Activated naive CD8-positive, alpha-beta T cell treated with anti-CD3 and anti-CD28 coated beads, Interleukin-2, amount 50 U/mL, for 16 hours (primary cell): ENCODE results near the gene ITSN2.
"Not testable (repeated sequence)": the region's sequence is repeated elsewhere in the genome, so short reads cannot be mapped to it uniquely, and the experiment has no call there.

Source experiments
- DNase-seq: peaks from one replicate; pipeline ENCODE4 v3.0.0-alpha.2; 2020; ENCODE audit warnings: low read depth, low spot score

ITSN2 gene

DNA sequence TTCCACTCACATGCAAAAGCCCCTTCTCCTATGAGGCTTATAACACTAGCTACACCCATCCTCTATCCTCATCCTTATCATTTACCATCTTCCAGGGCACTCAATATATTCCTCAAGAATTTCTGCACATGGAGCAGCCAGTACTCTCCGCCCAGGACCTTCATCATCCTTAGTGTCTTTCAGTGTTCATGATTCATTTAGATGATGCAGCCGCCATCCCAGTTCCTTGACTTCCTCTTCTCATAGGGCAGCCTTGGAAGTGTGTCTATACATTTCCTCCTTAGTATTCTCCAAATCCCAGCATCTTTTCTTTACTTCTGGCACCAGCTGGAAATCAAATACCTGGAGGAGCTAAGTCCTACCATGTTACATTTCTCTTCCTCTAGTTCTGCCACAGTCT, 3.0 kb upstream of the ITSN2 start:
- DNase-seq, result no peak

DNA sequence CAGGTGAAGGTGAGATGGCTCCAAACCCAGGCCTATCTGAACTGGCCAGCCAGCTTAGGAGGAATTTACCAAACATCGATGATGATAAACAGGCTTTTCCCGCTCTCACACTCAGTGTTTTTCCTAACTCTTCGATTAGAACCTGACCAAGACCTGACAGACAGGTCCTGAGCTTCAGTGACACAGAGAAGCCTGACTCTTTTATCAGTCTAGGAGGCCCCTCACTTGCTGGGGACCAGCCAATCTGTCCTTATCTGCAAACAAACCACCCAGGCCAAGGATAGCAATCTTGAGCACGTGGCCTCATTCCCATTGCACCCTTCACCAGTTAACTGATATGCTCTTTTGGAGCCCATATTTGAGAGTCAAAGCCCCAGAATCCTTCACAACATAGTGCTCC, 1.9 kb upstream of the ITSN2 start:
- no peak for DNase-seq

DNA sequence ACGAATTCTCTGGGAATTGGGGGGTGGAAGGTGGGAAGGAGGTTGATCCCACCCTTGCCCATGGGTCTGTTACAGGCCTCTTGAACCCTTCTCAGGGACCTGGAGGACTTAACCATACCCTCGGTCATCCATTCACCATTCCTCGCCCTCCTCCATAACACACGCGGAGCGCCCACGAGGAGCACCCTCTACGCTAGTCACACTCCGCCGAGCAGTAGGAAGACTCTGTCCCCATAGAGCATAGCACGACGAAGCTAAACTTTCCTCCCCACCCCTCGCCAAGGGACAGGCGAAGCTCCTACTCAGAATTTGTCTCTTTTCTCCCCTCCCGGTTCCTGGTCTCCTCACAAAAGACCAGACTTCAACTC, 611 bp upstream of the ITSN2 start:
- no peak for DNase-seq

DNA sequence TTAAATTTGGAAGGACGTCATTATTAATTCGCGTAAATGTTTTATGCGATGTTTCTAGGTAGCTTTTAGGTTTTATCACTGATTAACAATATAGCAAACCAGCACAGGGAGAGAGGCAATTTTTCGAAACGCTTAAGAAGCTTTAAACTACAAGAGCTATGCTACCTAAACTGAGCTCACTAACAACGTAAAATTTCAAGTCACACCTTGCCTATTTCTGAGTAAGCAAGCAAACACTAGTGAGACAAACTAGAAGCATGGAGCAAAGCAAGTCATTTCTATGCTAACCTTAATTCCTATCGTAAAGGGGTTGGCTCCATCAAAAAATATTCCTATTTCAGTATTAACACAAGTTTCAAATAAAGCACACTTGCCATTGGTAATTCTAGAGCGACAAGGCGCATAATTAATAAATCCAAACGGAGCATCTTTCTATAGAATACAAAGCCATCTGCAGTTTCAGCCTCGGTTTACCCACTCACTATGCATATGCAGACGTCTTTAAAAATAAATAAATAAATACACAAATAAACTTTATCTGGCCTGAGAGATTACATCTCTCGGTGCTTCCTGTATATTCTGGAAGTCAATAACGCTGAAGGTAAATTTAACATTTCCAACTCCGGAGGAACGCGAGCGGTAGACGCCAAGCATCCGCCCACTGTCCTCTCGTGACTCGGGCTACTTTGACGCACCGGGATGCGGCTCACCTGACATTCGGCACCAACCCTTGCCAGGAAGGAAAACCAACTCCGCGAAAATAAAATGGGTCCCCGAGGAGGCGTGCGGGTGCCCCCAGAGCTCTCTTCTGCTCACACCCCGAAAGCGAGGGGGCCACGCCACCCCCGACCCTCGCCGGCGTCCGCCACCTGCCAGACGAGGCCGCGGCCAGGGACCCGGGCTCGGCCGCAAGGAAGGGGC, 947 bp downstream of the ITSN2 start:
- DNase-seq, result no peak

DNA sequence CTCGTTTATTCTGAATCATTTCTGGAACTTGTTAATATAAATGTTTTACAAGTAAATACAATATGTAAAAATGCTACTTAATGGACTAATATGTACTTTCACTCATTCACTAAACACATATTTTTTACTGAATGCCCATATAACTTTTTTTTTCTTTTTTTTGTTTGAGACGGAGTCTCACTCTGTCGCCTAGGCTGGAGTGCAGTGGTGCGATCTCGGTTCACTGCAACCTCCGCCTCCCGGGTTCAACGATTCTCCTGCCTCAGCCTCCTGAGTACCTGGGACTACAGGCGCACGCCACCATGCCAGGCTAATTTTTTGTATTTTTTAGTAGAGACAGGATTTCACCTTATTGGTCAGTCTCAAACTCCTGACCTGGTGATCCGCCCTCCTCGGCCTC, 2.6 kb downstream of the ITSN2 start:
- not testable (repeated sequence) for DNase-seq

DNA sequence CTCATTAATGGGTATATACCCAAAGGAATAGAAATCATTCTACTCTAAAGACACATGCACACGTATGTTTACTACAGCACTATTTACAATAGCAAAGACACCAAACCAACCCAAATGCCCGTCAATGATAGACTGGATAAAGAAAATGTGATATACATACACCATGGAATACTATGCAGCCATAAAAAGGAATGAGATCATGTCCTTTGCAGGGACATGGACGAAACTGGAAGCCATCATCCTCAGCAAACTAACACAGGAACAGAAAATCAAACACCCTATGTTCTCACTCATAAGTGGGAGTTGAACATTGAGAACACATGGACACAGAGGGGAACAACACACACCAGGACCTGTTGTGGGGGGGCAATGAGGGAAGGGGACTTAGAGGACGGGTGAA, 3.2 kb downstream of the ITSN2 start:
- DNase-seq, result not testable (repeated sequence)

DNA sequence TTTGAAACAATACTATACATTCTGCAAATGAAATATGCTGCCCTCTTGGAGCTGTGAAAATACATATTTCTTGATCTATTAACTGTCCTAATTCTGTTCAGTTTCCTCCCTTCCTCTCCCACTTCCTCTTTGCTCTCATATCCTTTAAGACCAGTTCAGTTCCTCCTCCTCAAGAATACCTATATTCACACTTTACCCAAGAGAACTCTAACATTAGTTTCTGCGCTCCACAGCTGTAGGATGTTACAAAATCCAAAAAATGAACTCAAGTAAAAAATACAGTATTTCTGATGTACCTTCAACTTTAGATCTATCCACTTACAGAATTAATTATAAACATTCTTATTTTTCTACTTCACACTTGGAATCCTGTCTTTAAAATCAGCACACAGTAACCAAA, 5.4 kb downstream of the ITSN2 start:
- DNase-seq, result no peak

DNA sequence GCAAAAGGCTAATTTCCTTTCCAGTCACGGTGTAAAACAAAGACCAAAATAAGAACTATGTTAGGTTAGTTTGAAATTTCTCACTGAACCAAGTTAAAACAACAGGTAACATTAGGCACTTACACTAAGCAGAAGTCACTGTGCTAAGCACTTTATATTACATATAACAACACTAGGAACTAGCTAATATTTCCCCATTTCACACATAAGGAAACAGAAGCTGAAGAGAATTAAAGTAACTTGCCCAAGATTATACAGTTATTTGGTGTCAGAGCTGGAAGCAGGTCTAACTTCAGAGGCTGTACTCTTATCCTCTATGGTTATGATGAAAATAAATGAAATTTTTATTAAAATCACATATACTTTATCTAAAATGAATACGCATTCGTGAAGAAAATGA, 5.9 kb downstream of the ITSN2 start:
- DNase-seq, result no peak

DNA sequence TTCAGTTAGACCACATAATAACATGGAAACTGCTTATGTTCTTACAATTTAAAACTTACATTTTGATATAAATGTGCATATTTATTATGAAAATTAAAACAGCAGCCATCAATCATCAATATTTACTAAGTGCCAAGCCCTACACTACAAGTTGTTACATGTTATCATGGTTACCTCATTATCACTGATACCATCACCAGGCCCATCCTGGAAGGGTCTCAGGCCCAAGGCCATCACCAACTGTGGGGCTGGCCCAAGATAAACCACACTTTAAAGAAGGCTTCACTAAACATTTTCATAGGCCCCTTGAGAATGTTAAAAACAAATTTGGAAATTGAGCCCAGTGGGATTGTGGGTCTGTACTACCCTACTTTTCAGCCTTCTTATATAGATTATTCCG, 6.4 kb downstream of the ITSN2 start:
- no peak for DNase-seq

DNA sequence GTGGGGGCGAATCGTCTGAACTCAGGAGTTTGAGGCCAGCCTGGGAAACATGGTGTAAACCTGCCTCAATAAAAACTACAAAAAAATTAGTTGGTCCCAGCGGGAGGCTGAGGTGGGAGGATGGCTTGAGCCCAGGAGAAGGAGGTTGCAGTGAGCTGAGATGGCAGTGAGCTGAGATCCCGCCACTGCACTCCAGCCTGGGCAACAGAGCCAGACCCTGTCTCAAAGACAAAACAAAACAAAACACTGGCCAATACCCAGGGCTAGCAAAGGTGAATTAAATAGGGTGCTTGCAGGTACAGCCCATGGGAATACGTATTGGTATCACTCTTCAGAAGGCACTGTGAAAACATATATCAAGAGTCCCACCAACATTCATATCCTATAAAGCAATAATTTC, 7.0 kb downstream of the ITSN2 start:
- DNase-seq, result no peak

DNA sequence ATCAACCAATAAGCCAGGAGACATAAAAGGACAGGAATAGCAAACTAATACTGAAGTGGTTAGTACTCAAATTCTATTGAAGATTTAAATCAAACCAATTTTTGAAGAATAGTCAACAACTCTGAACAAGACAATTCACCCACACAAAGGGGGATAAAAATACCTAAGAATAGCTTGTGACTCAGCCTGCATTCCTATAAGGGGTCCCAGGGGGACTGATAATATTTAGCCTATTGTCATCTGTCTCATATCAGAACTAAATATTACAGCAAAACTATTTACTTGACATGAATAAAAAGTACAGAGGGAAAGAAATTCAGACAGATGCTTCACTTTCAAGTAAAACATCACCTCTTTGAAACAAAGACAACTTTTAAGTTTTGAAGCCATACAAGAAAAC, 7.7 kb downstream of the ITSN2 start:
- DNase-seq, result no peak

DNA sequence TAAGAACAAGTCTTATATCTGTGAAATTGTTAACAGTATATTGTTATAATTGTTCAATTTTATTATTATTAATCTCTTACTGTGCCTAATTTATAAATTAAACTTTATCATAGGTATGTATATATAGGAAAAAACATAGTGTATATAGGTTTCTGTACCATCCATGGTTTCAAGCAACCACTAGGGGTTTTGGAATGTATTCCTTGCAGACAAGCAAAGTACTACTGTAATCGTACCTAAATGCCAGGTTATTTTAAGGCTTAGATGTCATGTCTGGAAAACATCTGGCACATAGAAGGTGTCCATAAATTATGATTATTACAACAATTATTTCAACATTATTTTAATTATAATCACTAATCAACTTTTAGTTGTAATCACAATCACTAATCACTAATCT, 8.4 kb downstream of the ITSN2 start:
- no peak for DNase-seq

DNA sequence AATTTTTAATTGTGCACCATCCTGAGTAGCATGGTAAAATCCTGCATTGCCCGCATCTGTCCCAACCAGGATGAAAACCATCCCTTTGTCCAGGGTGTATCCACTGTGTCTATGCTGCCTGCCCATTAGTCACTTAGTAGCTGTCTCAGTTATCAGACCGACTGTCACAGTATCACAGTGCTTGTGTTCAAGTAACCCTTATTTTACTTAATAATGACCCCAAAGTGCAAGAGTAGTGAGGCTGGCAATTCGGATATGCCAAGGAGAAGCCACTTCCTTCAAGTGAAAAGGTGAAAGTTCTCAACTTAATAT, 8.8 kb downstream of the ITSN2 start:
- DNase-seq, result no peak

DNA sequence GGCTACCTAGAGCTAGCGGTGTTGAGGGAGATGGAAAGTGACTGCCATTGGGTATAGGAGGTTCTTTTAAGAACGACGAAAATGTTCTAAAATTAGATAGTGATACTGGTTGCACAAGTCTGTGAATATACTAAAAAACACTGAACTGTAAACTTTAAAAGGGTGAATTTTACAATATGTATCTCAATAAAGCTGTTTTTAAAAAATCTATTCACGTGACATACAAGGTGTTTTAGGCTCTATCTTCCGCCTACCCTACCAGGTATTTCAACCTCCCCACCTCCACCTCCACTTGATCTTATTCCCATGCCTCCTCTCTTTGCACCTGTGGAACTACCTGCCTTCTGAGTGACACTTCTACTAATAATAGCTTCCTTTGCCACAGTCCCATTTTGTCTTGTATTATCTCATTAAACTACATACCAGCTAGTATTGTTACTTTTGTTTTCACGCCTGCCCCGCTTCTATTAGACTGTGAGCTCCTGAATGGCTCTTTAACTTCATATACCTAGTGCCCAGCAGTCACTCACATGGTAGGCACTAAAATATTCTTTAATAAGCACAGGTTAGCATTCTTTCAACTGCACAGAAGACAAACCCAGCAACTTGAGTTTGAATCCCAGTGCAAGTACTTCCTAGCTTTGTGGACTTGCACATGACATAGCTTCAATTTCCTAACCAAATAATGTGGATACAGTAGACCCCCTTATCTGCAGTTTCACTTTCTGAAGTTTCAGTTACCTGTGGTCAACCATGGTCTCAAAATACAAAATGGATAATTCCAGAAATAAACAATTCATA, 9.3 kb downstream of the ITSN2 start:
- DNase-seq, result no peak

DNA sequence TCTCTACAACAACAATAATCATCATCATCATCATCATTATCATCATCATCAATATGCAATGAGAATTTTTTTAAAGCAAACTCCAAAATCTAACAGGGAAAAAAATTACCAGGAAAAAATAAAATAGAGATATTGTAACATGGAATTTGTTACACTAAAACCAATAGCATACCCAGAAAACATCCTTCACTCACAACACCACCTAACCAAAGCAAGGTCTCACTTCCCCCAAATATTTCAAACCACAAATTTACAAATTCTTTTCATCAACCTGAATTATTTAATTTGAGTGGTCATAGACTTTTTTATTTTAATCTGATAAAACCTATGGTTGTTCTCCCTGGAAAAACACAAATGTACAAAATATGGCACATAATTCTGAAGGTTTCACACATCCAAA, 11.2 kb downstream of the ITSN2 start:
- no peak for DNase-seq

DNA sequence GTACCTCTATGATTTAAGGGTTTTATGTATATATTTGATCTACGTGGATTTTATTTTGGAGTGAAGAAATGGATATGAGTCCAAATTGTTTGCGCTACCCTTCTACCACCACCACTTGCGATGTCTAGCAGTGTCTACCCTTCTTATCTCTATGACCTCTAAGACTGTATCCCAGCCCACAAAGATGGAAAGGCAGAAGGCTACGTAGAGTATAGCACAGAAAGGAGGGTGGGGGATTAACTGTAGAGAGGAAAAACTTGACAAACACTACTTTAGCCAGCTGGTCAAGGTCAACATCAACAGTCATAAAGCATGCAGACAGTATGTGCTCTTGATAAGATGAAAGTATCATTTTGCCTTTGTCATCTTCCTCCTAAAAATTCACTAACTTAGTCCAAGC, 14.4 kb downstream of the ITSN2 start:
- DNase-seq, result no peak

DNA sequence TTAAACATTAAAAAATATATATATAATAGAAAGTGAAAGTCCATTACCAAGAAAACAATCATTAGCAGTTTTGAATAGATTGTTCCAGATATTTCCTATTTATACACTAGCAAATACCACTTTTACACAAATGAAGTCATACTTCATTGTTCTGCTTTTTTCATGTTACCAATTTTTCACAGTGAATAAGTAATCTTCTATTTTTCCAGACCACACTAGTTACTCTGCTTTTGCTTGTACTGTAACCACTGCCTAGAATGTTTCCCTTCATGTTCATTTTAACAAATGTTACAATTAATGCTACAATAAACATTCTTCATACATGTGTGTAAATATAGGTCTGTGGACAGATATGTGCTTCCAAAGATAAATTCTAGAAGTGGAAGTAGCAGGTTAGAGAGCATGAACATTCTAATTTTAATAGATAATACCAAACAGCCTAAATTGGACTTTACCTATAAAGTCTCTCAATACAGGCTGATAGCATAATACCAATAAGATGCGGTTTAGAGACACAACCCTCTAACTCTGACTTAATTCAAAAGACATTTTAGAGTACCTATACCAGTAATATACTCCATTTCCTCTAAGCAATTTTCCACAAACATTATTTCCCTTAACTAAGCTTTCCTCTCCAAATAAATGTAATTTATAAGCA, 17.0 kb downstream of the ITSN2 start:
- no peak for DNase-seq

DNA sequence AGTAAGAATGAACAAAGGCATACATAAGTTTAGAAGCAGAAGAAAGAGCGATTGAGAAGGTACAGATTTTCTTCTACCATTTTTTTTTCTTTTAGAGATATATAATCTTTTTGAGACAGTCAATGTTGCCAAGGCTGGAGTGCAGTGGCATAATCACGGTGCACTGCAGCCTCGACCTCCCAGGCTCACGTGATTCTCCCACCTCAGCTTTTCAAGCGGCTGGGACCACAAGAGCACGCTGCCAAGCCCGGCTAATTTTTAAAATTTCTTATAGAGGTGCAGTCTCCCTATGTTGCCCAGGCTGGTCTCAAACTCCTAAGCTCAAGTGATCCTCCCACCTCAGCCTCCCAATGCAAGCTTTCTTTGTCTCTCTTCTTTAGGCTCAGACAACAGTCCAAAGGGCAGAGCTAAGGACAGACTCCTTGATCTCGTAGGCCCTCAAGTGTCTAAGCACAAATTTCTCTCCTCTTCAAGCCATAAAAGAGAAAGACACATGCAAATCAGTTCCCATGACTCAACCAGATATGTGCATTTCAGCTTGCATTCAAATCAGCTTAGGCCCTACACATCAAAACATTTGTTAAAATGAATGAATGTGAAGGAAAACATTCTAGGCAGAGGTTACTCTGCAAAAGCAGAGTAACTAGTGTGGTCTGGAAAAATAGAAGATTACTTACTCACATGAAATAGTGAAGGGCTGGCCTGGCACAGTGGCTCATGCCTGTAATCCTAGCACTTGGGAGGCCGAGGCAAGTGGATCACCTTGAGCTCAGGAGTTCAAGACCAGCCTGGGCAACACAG, 18.0 kb downstream of the ITSN2 start:
- DNase-seq, result no peak

DNA sequence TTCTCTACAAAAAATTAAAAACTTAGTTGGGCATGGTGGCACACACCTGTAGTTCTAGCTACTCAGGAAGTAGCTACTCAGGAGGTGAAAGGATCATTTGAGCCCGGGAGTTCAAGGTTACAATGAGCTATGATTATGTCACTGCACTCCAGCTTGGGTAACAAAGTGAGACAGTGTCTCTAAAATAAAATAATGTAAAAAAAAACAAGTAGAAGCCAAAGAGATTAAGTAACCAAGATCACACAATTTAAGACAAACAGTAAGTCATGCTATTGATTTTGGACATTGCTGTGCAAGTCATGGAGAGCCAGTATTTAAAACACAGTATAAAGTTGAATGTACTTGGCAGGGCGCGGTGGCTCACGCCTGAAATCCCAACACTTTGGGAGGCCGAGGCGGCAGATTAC, 20.5 kb downstream of the ITSN2 start:
- DNase-seq, result no peak

DNA sequence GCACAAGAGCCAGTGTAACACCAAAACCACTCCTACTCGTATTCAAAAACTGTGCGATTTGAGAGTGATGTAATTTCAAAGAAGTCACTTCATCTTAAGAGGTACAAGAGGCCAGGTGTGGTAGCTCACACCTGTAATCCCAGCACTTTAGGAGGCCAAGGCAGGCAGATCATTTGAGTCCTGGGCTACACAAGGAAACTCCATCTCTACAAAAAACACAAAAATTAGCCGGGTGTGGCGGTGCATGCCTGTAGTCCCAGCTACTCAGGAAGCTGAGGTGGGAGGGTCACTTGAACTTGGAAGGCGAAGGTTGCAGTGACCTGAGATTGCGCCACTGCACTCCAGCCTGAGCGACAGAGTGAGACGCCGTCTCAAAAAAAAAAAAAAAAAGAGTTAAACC, 21.2 kb downstream of the ITSN2 start:
- DNase-seq, result not testable (repeated sequence)

DNA sequence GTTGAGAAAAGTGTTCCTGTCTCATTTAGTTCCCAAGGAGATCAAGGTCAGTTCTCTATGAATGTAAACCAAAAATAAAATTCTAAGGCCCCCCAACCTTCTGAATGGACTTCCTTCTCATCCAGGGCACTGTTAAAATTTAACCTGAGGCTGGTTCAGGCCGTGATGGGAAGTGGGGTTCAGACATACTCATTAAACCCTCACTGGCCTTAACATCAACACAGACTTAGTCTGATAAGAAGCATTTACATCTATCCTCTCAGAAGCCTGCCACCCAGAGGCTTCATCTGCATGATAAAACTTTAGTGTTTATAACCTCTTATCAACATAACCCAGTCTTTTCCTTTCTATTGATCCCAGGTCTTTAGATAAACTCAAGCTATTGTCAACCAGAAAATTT, 22.4 kb downstream of the ITSN2 start:
- no peak for DNase-seq

DNA sequence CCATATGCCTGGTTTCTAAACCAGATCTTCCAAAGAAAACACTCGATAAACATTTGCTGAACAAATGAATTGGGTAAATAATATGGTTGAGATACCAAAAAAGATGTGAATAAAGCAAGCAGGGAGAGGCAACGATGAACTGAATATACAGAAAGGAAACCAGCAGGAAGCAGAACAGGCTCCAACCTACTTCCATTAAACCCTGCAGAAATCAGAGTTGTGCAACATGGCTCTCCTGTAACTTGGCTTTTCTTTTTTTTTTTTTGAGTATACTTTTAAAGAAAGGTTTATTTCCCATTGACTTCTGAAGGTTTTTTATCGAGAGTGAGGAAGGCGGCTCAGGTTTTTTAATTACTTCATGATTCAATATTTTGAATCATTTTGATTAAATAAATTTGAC, 23.5 kb downstream of the ITSN2 start:
- DNase-seq, result no peak
